A549 (cell line): Measurements from ENCODE around the gene SLC39A11. TPM values are rescaled to one million over a fixed set of nuclear protein-coding genes. Genes with fewer than 3 reads are reported as not detected.

Experiments
- ATAC-seq, 2 experiments: fragments of 200-7000 bp in 1 of 2; fragments of >200 bp in 1 of 2; cut with Nextera tagmentation in 1 of 2; cut with Tn5 transposase in 1 of 2; 3 replicates each; pipeline versions ENCODE4 v1.8.0 to v1.9.1; 2018 to 2020; ENCODE audit warnings: mild to moderate bottlenecking in 1 of 2, moderate library complexity in 1 of 2
- CTCF ChIA-PET: fragments of 300-600 bp; sonication (Branson Sonifier 250); formaldehyde crosslinking; extraction: SDS; loops from one replicate; lab custom pipeline; 2021; ENCODE audit warnings: antibody characterized with exemption, inconsistent platforms; lab: Yijun Ruan, JAX
- POLR2A ChIA-PET: fragments of 350-600 bp; formaldehyde crosslinking; extraction: SDS; loops from one replicate; lab custom pipeline; 2021; ENCODE audit warnings: antibody characterized with exemption, inconsistent platforms; lab: Yijun Ruan, JAX
- DNase-seq, 2 experiments: peaks; one replicate each; pipeline versions ENCODE4 v3.0.0 to v3.0.0-alpha.2; 2011 to 2016; ENCODE audit warnings: low read depth in 1 of 2, low spot score in 1 of 2
- FAIRE-seq: peaks from 2 replicates; lab custom pipeline; 2011; peaks lifted over from hg19 to GRCh38; lab: Jason Lieb, UNC
- H3K27ac ChIP-seq, 2 experiments: fragments of >200 bp; sonication (Bioruptor Twin); formaldehyde crosslinking; 3 replicates each; pipeline ENCODE4 v1.5.1; 2016 to 2017
- H3K4me1 ChIP-seq: fragments of >200 bp; sonication (Bioruptor Twin); formaldehyde crosslinking; 3 replicates; pipeline ENCODE4 v1.6.1; 2016
- H3K4me2 ChIP-seq: fragments of >200 bp; sonication (Bioruptor Twin); formaldehyde crosslinking; 3 replicates; pipeline ENCODE4 v1.6.1; 2016
- H3K4me3 ChIP-seq: fragments of >200 bp; sonication (Bioruptor Twin); formaldehyde crosslinking; 3 replicates; pipeline ENCODE4 v1.5.1; 2016
- H3K9me3 ChIP-seq: fragments of >200 bp; sonication (Bioruptor Twin); formaldehyde crosslinking; 3 replicates; pipeline ENCODE4 v1.6.1; 2016
- CBX2 ChIP-seq: fragments of 200-600 bp; sonication (generic); IDR thresholded peaks from 2 replicates; pipeline ENCODE4 v1.6.1; 2016; ENCODE audit warnings: low read depth, mild to moderate bottlenecking, borderline replicate concordance
- EHF ChIP-seq: fragments of 250-450 bp; sonication (Bioruptor Pico); IDR thresholded peaks from 2 replicates; pipeline ENCODE4 v1.5.0; 2020; ENCODE audit warnings: mild to moderate bottlenecking
- EHMT2 ChIP-seq: fragments of 200-600 bp; sonication (generic); IDR thresholded peaks from 2 replicates; pipeline ENCODE4 v1.6.1; 2016; ENCODE audit warnings: antibody characterized with exemption, low read depth, mild to moderate bottlenecking, moderate library complexity
- ELK1 ChIP-seq: fragments of 150-350 bp; IDR thresholded peaks from 2 replicates; pipeline ENCODE4 v1.6.1; 2014; ENCODE audit warnings: low read depth, mild to moderate bottlenecking, low read length
- EP300 ChIP-seq, 2 experiments: fragments of >200 bp; sonication (Bioruptor Twin); formaldehyde crosslinking; IDR thresholded peaks; 2 replicates in 1 of 2; 3 replicates in 1 of 2; pipeline ENCODE4 v1.6.1; 2016 to 2017
- FOSB ChIP-seq: fragments of 250-450 bp; sonication (Bioruptor Pico); IDR thresholded peaks from 2 replicates; pipeline ENCODE4 v1.5.0; 2020; ENCODE audit warnings: mild to moderate bottlenecking, moderate library complexity
- FOSL2 ChIP-seq, 2 experiments: fragments of 450-650 bp in 1 of 2; fragments of >200 bp in 1 of 2; sonication (Bioruptor Twin) in 1 of 2; formaldehyde crosslinking; IDR thresholded peaks; 2 replicates each; pipeline versions ENCODE4 v1.5.0 to v1.6.1; 2016 to 2020; ENCODE audit warnings: mild to moderate bottlenecking in 1 of 2, moderate library complexity in 1 of 2
- FOXS1 ChIP-seq: fragments of 250-450 bp; sonication (Bioruptor Pico); IDR thresholded peaks from 2 replicates; pipeline ENCODE4 v1.5.0; 2020; ENCODE audit warnings: mild to moderate bottlenecking, moderate library complexity
- GATA3 ChIP-seq: IDR thresholded peaks from 2 replicates; pipeline ENCODE4 v1.6.1; 2012; ENCODE audit warnings: borderline replicate concordance
- HEYL ChIP-seq: fragments of 250-450 bp; sonication (Bioruptor Pico); IDR thresholded peaks from 2 replicates; pipeline ENCODE4 v1.8.0; 2021; ENCODE audit warnings: mild to moderate bottlenecking, moderate library complexity
- HMGXB4 ChIP-seq: fragments of 250-450 bp; sonication (Bioruptor Pico); IDR thresholded peaks from 2 replicates; pipeline ENCODE4 v1.5.0; 2021; ENCODE audit warnings: mild to moderate bottlenecking, moderate library complexity, borderline replicate concordance
- HOXA7 ChIP-seq: fragments of 250-450 bp; sonication (Bioruptor Pico); IDR thresholded peaks from 2 replicates; pipeline ENCODE4 v1.5.0; 2020; ENCODE audit warnings: mild to moderate bottlenecking, moderate library complexity
- HOXB13 ChIP-seq: fragments of 250-450 bp; sonication (Bioruptor Pico); IDR thresholded peaks from 2 replicates; pipeline ENCODE4 v1.5.0; 2020; ENCODE audit warnings: low read depth, mild to moderate bottlenecking, moderate library complexity
- HOXB5 ChIP-seq: fragments of 250-450 bp; sonication (Bioruptor Pico); IDR thresholded peaks from 2 replicates; pipeline ENCODE4 v1.5.0; 2020; ENCODE audit warnings: mild to moderate bottlenecking, moderate library complexity
- JUN ChIP-seq, 2 experiments: fragments of >200 bp; sonication (Bioruptor Twin); formaldehyde crosslinking; IDR thresholded peaks; 2 replicates in 1 of 2; 3 replicates in 1 of 2; pipeline ENCODE4 v1.6.1; 2016 to 2017
- JUNB ChIP-seq: fragments of >200 bp; sonication (Bioruptor Twin); formaldehyde crosslinking; IDR thresholded peaks from 2 replicates; pipeline ENCODE4 v1.6.1; 2016
- MAFK ChIP-seq: fragments of 450-650 bp; IDR thresholded peaks from 2 replicates; pipeline ENCODE4 v1.6.1; 2014; ENCODE audit not compliant: partially characterized antibody
- MAX ChIP-seq: IDR thresholded peaks from 2 replicates; pipeline ENCODE4 v1.6.1; 2012
- POLR2A ChIP-seq: IDR thresholded peaks from 2 replicates; pipeline ENCODE4 v1.6.1; 2012; ENCODE audit warnings: mild to moderate bottlenecking, low read length
- RAD21 ChIP-seq, 2 experiments: fragments of >200 bp in 1 of 2; sonication (Bioruptor Twin) in 1 of 2; formaldehyde crosslinking in 1 of 2; IDR thresholded peaks in 1 of 2; conservative IDR thresholded peaks in 1 of 2; 2 replicates in 1 of 2; 3 replicates in 1 of 2; pipeline ENCODE4 v1.6.1; 2012 to 2018; ENCODE audit warnings: inconsistent platforms in 1 of 2
- RARB ChIP-seq: fragments of 250-450 bp; sonication (Bioruptor Pico); IDR thresholded peaks from 2 replicates; pipeline ENCODE4 v1.8.0; 2021; ENCODE audit warnings: mild to moderate bottlenecking, moderate library complexity
- REST ChIP-seq: fragments of 200-600 bp; sonication (generic); IDR thresholded peaks from 2 replicates; pipeline ENCODE4 v1.6.1; 2016; ENCODE audit warnings: antibody characterized with exemption, mild to moderate bottlenecking, moderate library complexity
- SMC3 ChIP-seq: fragments of >200 bp; sonication (Bioruptor Twin); formaldehyde crosslinking; IDR thresholded peaks from 3 replicates; pipeline ENCODE4 v1.6.1; 2018; ENCODE audit warnings: inconsistent platforms
- ZFP36 ChIP-seq: fragments of 450-650 bp; IDR thresholded peaks from 2 replicates; pipeline ENCODE4 v1.6.1; 2014; ENCODE audit warnings: borderline replicate concordance; ENCODE audit not compliant: partially characterized antibody
- ZSCAN20 ChIP-seq: fragments of 250-450 bp; sonication (Bioruptor Pico); IDR thresholded peaks from 2 replicates; pipeline ENCODE4 v1.8.0; 2022; ENCODE audit warnings: mild to moderate bottlenecking, moderate library complexity
- WGBS: methylation state at CpG from one replicate; pipeline ENCODE4 v1.1.6; 2017; ENCODE audit errors: missing lambda C conversion rate; 5-methylcytosine and 5-hydroxymethylcytosine counted together
- polyA plus RNA-seq, 4 experiments: library from polyadenylated mRNA; depleted of rRNA in 3 of 4; stranded (reverse); fragments of >200 nt; fragmentation: RNase III in 1 of 4; extraction: RNeasy Plus Mini Kit Qiagen cat#74134 plus additional on column Dnase treatment in 1 of 4; gene quantifications; 2 replicates in 3 of 4; 3 replicates in 1 of 4; pipeline ENCODE4 v1.2.3, GENCODE V29; 2011 to 2017
- TF ChIP-seq, protein P1 (sequence below): fragments of 450-650 bp; IDR thresholded peaks from 2 replicates; pipeline ENCODE4 v1.6.1; 2014; ENCODE audit warnings: antibody characterized with exemption
- TF ChIP-seq, protein P2 (sequence below): fragments of 250-450 bp; sonication (Bioruptor Pico); IDR thresholded peaks from 2 replicates; pipeline ENCODE4 v1.5.0; 2020; ENCODE audit warnings: low read depth, mild to moderate bottlenecking, moderate library complexity
- TF ChIP-seq, protein P3 (sequence below): fragments of >200 bp; sonication (Bioruptor Twin); formaldehyde crosslinking; IDR thresholded peaks from 3 replicates; pipeline ENCODE4 v1.6.1; 2016

SLC39A11 gene
- polyA plus RNA-seq, 2 of the 4 experiments (the other 2 are of a cell fraction): 18.4 to 25.2 TPM

GRCh38 chr17:72707881-72708280, 384.6 kb downstream of the SLC39A11 start (continued):
- TF ChIP-seq ELK1: no peak
- TF ChIP-seq CBX2: no peak
- no peak for TF ChIP-seq JUN (IDR thresholded peaks at IDR 0.05)
- no peak for TF ChIP-seq JUNB
- TF ChIP-seq FOXS1: no peak
- no peak for TF ChIP-seq EP300 (IDR thresholded peaks at IDR 0.05)
- TF ChIP-seq MAFK: no peak

GRCh38 chr17:72706396-72706981, 386.0 kb downstream of the SLC39A11 start:
- H3K27ac ChIP-seq: peak overlapping the region; percentile 83 to 85
- peaks cover 45% of the 10 kb centered on the region for H3K4me1 ChIP-seq
- FAIRE-seq (peak; percentile 28), DNase-seq (peak; percentile 57 to 97), ATAC-seq (peak; percentile 80 to 81)
- peaks cover 40% of the 10 kb centered on the region for H3K9me3 ChIP-seq
- WGBS: 43% methylated on average over 3 of the region's 3 CpGs
- H3K4me2 ChIP-seq: peak overlapping the region; percentile 68
- POLR2A ChIA-PET: interaction anchor here (0.6 to 3.0 kb wide), 5 partner anchors 9 to 114 kb away, joined by 3 to 11 read pairs (median 4); no protein-coding TSS in a partner anchor
- no peak overlapping the region for H3K4me3 ChIP-seq
- CTCF ChIA-PET: interaction anchor here (1.3 to 22.2 kb wide), 6 partner anchors 10 to 146 kb away, joined by 4 to 240 read pairs (median 5); no protein-coding TSS in a partner anchor
- TF ChIP-seq, protein P1, sequence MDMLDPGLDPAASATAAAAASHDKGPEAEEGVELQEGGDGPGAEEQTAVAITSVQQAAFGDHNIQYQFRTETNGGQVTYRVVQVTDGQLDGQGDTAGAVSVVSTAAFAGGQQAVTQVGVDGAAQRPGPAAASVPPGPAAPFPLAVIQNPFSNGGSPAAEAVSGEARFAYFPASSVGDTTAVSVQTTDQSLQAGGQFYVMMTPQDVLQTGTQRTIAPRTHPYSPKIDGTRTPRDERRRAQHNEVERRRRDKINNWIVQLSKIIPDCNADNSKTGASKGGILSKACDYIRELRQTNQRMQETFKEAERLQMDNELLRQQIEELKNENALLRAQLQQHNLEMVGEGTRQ: no peak
- TF ChIP-seq, protein P2, sequence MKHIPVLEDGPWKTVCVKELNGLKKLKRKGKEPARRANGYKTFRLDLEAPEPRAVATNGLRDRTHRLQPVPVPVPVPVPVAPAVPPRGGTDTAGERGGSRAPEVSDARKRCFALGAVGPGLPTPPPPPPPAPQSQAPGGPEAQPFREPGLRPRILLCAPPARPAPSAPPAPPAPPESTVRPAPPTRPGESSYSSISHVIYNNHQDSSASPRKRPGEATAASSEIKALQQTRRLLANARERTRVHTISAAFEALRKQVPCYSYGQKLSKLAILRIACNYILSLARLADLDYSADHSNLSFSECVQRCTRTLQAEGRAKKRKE (CRISPR knock-in tag): 0 out of 2 replicates have a peak, but pooled peaks have one; percentile 7
- peak; percentile 42; the same call in 1 of the 2 replicates for TF ChIP-seq RARB (CRISPR knock-in tag)
- peak; percentile 4 for TF ChIP-seq ZFP36
- TF ChIP-seq EHMT2: peak; percentile 73; the same call in 1 of the 2 replicates
- peak; percentile 74; the same call in 1 of the 2 replicates for TF ChIP-seq HOXB13 (CRISPR knock-in tag)
- peak; percentile 89 for TF ChIP-seq ZSCAN20 (CRISPR knock-in tag)
- no peak for TF ChIP-seq HMGXB4 (CRISPR knock-in tag)
- peak; percentile 91 to 97; a peak in 4 of 5 replicates for TF ChIP-seq JUN (IDR thresholded peaks at IDR 0.05)
- TF ChIP-seq GATA3: peak; percentile 92
- peak; percentile 61 for TF ChIP-seq MAX
- TF ChIP-seq FOSB (CRISPR knock-in tag): peak; percentile 19; the same call in 1 of the 2 replicates
- TF ChIP-seq RAD21 (conservative IDR thresholded peaks at IDR 0.05 in 1 of 2, IDR thresholded peaks at IDR 0.05 in 1 of 2): peak in 1 of 2 experiments; percentile 70; a peak in 4 of 5 replicates
- TF ChIP-seq, protein P3, sequence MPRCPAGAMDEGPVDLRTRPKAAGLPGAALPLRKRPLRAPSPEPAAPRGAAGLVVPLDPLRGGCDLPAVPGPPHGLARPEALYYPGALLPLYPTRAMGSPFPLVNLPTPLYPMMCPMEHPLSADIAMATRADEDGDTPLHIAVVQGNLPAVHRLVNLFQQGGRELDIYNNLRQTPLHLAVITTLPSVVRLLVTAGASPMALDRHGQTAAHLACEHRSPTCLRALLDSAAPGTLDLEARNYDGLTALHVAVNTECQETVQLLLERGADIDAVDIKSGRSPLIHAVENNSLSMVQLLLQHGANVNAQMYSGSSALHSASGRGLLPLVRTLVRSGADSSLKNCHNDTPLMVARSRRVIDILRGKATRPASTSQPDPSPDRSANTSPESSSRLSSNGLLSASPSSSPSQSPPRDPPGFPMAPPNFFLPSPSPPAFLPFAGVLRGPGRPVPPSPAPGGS: peak; percentile 95
- TF ChIP-seq REST: no peak
- peak; percentile 70 for TF ChIP-seq HEYL (CRISPR knock-in tag)
- peak; percentile 59; the same call in 2 of the 3 replicates for TF ChIP-seq SMC3
- TF ChIP-seq POLR2A: no peak
- TF ChIP-seq HOXB5 (CRISPR knock-in tag): 0 out of 2 replicates have a peak, but pooled peaks have one; percentile 61
- no peak for TF ChIP-seq HOXA7 (CRISPR knock-in tag)
- no peak; the same call in 1 of the 2 replicates for TF ChIP-seq FOSL2 (IDR thresholded peaks at IDR 0.05)
- TF ChIP-seq FOSL2 (CRISPR knock-in tag; IDR thresholded peaks at IDR 0.05): peak; percentile 77
- peak; percentile 90 for TF ChIP-seq EHF (CRISPR knock-in tag)
